ENCODE measurements around the gene ITGB2.

The ITGB2 gene

DNA sequence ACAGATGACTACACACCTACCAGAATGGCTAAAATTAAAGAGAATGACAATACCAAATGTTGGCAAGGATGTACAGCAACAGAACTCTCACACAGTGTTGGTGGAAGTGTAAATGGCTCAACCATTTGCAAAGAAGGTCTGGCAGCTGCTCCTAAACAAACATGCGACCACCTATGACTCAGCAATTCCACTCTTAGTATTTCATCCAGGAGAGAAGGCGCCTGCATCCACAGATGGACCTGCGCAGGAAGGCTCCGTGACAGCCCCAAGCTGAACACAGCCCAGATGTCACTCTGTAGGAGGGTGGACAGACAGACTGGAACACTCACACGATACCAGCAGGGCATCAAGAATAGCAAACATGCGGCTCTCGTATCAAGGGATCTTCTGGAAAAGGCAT, 53.9 kb downstream of the ITGB2 start:
- TF ChIP-seq NFIC (IDR thresholded peaks at IDR 0.05) = no peak
- TF ChIP-seq YY1 (IDR thresholded peaks at IDR 0.05; ENCODE audit: low read depth) = no peak
- TF ChIP-seq TCF12 (IDR thresholded peaks at IDR 0.05; ENCODE audit: low read depth) = no peak
- no peak for TF ChIP-seq REST (IDR thresholded peaks at IDR 0.05; ENCODE audit: low read depth)
- TF ChIP-seq, protein P1, sequence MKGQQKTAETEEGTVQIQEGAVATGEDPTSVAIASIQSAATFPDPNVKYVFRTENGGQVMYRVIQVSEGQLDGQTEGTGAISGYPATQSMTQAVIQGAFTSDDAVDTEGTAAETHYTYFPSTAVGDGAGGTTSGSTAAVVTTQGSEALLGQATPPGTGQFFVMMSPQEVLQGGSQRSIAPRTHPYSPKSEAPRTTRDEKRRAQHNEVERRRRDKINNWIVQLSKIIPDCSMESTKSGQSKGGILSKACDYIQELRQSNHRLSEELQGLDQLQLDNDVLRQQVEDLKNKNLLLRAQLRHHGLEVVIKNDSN (IDR thresholded peaks at IDR 0.05) = no peak
- TF ChIP-seq FOXM1 (IDR thresholded peaks at IDR 0.05; ENCODE audit: borderline replicate concordance, low read depth) = no peak
- no peak for TF ChIP-seq TAF1 (IDR thresholded peaks at IDR 0.05; ENCODE audit: low read depth)
- no peak for TF ChIP-seq EGR1 (IDR thresholded peaks at IDR 0.05)
- no peak for TF ChIP-seq RAD21 (IDR thresholded peaks at IDR 0.05; ENCODE audit: low read depth)
- no peak for TF ChIP-seq EP300 (IDR thresholded peaks at IDR 0.05; ENCODE audit: borderline replicate concordance)
- TF ChIP-seq MAX (IDR thresholded peaks at IDR 0.05) = no peak

- no peak for TF ChIP-seq NFIC (IDR thresholded peaks at IDR 0.05)
- TF ChIP-seq YY1 (IDR thresholded peaks at IDR 0.05; ENCODE audit: low read depth) = no peak
- TF ChIP-seq REST (IDR thresholded peaks at IDR 0.05; ENCODE audit: low read depth) = no peak
- TF ChIP-seq, protein P1 (IDR thresholded peaks at IDR 0.05) = no peak
- no peak for TF ChIP-seq MAX (IDR thresholded peaks at IDR 0.05)
- no peak for TF ChIP-seq CEBPB (IDR thresholded peaks at IDR 0.05)
- TF ChIP-seq EGR1 (IDR thresholded peaks at IDR 0.05) = no peak
- TF ChIP-seq FOXM1 (IDR thresholded peaks at IDR 0.05; ENCODE audit: borderline replicate concordance, low read depth) = no peak
- TF ChIP-seq EP300 (IDR thresholded peaks at IDR 0.05; ENCODE audit: borderline replicate concordance) = no peak
- no peak for TF ChIP-seq ZBTB7A (IDR thresholded peaks at IDR 0.05; ENCODE audit: low read depth)
- TF ChIP-seq TEAD4 (IDR thresholded peaks at IDR 0.05) = no peak
- no peak for TF ChIP-seq TAF1 (IDR thresholded peaks at IDR 0.05; ENCODE audit: low read depth)
- no peak for TF ChIP-seq TCF12 (IDR thresholded peaks at IDR 0.05; ENCODE audit: low read depth)
- TF ChIP-seq RAD21 (IDR thresholded peaks at IDR 0.05; ENCODE audit: low read depth) = no peak
- TF ChIP-seq CREB1 (IDR thresholded peaks at IDR 0.05; ENCODE audit: low read depth) = no peak
These were observed 55.0 kb downstream of the ITGB2 start for GRCh38 chr21:44865561-44866280.

DNA sequence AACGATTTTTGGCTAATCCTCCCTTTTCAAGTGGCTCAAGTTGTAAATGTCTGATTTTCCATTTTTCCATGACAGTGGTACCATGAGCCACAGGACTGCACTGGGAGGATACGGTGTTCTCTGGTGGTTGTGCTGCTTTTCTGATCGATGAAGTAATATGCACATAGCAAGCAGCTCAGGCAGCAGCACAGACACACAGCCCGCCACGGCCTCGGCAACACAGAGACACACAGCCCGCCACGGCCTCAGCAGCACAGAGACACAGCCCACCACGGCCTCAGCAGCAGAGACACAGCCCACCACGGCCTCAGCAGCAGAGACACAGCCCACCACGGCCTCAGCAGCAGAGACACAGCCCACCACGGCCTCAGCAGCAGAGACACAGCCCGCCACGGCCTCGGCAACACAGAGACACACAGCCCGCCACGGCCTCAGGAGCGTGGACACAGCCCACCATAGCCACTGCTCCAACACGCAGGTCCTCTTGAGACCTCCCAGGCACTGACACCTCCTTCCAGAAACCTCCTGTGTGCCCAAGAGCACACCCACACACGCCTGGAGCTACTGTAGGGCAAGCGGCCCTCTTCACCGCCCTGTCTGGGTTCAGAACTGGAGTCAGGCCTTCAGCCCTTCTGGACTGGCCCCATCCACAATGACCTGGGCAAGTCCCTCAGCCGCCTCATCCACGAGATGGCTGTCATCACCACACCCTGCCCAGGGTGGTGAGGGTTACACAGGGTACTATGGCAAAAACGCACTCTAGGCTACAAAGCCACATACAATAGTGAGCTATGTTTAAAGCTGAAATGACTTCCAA, 57.6 kb downstream of the ITGB2 start:
- TF ChIP-seq TEAD4 (IDR thresholded peaks at IDR 0.05) (no peak), TAF1 (IDR thresholded peaks at IDR 0.05; ENCODE audit: low read depth) (no peak), MAX (IDR thresholded peaks at IDR 0.05) (no peak), CEBPB (IDR thresholded peaks at IDR 0.05) (no peak), REST (IDR thresholded peaks at IDR 0.05; ENCODE audit: low read depth) (no peak), RAD21 (IDR thresholded peaks at IDR 0.05; ENCODE audit: low read depth) (no peak), NFIC (IDR thresholded peaks at IDR 0.05) (no peak), YY1 (IDR thresholded peaks at IDR 0.05; ENCODE audit: low read depth) (no peak), CREB1 (IDR thresholded peaks at IDR 0.05; ENCODE audit: low read depth) (no peak), ZBTB7A (IDR thresholded peaks at IDR 0.05; ENCODE audit: low read depth) (no peak), EP300 (IDR thresholded peaks at IDR 0.05; ENCODE audit: borderline replicate concordance) (no peak), FOXM1 (IDR thresholded peaks at IDR 0.05; ENCODE audit: borderline replicate concordance, low read depth) (no peak), TCF12 (IDR thresholded peaks at IDR 0.05; ENCODE audit: low read depth) (no peak)
- TF ChIP-seq, protein P1 (IDR thresholded peaks at IDR 0.05) = no peak

Measured in Ishikawa (cell line).